IPS DF 6.9 (cell line): ENCODE measurements around the gene SLC38A11.
"Not testable (repeated sequence)": the region's sequence is repeated elsewhere in the genome, so short reads cannot be mapped to it uniquely, and the experiment has no call there.

ENCODE experiments used
- DNase-seq: peaks from one replicate; pipeline ENCODE4 v3.0.0-alpha.2; 2013; ENCODE audit warnings: low read depth, low spot score
- H3K27ac ChIP-seq: one replicate; pipeline ENCODE4 v1.5.1; 2013; ENCODE audit warnings: low read length, control low read depth
- H3K27me3 ChIP-seq: 2 replicates; pipeline ENCODE4 v1.6.1; 2013; ENCODE audit warnings: mild to moderate bottlenecking, low read length; ENCODE audit not compliant: control insufficient read depth, insufficient read depth
- H3K36me3 ChIP-seq: 2 replicates; pipeline ENCODE4 v1.6.1; 2013; ENCODE audit warnings: low read length; ENCODE audit not compliant: control insufficient read depth, insufficient read depth
- H3K4me1 ChIP-seq: 2 replicates; pipeline ENCODE4 v1.6.1; 2013; ENCODE audit warnings: low read length; ENCODE audit not compliant: control insufficient read depth, insufficient read depth
- H3K4me3 ChIP-seq: 2 replicates; pipeline ENCODE4 v1.5.1; 2013; ENCODE audit warnings: mild to moderate bottlenecking, low read length
- H3K9me3 ChIP-seq: 2 replicates; pipeline ENCODE4 v1.6.1; 2013; ENCODE audit warnings: low read length, inconsistent platforms; ENCODE audit not compliant: control insufficient read depth, insufficient read depth
- WGBS: extraction: QIAGEN DNeasy Blood & Tissue Kit; methylation state at CpG from one replicate; pipeline ENCODE4 v1.1.7; 2013; ENCODE audit warnings: mixed read lengths, missing lambda C conversion rate; ENCODE audit not compliant: insufficient read length, insufficient coverage; 5-methylcytosine and 5-hydroxymethylcytosine counted together

Gene SLC38A11

GRCh38 chr2:164879901-164880535, 75.3 kb downstream of the SLC38A11 start:
- H3K4me3 ChIP-seq: no peak overlapping the region
- H3K4me1 ChIP-seq: no peaks in the 10 kb centered on the region
- H3K27me3 ChIP-seq: no peaks in the 10 kb centered on the region
- WGBS: no CpG with 5 or more reads among the region's 2 CpGs
- no peaks in the 10 kb centered on the region for H3K36me3 ChIP-seq
- no peak for DNase-seq
- H3K27ac ChIP-seq: no peak overlapping the region
- no peaks in the 10 kb centered on the region for H3K9me3 ChIP-seq

- Histone ChIP-seq H3K27me3 (no peaks in the 10 kb centered on the region), H3K36me3 (no peaks in the 10 kb centered on the region), H3K9me3 (no peaks in the 10 kb centered on the region), H3K27ac (no peak overlapping the region), H3K4me3 (no peak overlapping the region), H3K4me1 (no peaks in the 10 kb centered on the region)
- DNase-seq: no peak
Observed at GRCh38 chr2:164877927-164878326, 77.4 kb downstream of the SLC38A11 start.

- no peaks in the 10 kb centered on the region for H3K36me3 ChIP-seq
- no peak for DNase-seq
- WGBS: no CpG with 5 or more reads among the region's 4 CpGs
Observed at GRCh38 chr2:164877169-164877568, 78.2 kb downstream of the SLC38A11 start.

GRCh38 chr2:164875334-164876205, 79.8 kb downstream of the SLC38A11 start:
- Histone ChIP-seq H3K4me3 (no peak overlapping the region), H3K9me3 (no peaks in the 10 kb centered on the region), H3K27me3 (no peaks in the 10 kb centered on the region), H3K4me1 (no peaks in the 10 kb centered on the region), H3K36me3 (no peaks in the 10 kb centered on the region), H3K27ac (no peak overlapping the region)
- no peak for DNase-seq
- no CpG with 5 or more reads among the region's 10 CpGs for WGBS

More at GRCh38 chr2:164877169-164877568, 78.2 kb downstream of the SLC38A11 start:
- no peaks in the 10 kb centered on the region for H3K4me1 ChIP-seq
- H3K4me3 ChIP-seq: no peak overlapping the region
- H3K27ac ChIP-seq: no peak overlapping the region
- H3K9me3 ChIP-seq: no peaks in the 10 kb centered on the region
- no peaks in the 10 kb centered on the region for H3K27me3 ChIP-seq

- no peak overlapping the region for H3K27ac ChIP-seq
- 100% methylated on average over 2 of the region's 9 CpGs for WGBS
- no peaks in the 10 kb centered on the region for H3K4me1 ChIP-seq
- H3K36me3 ChIP-seq: no peaks in the 10 kb centered on the region
- no peaks in the 10 kb centered on the region for H3K27me3 ChIP-seq
- no peak overlapping the region for H3K4me3 ChIP-seq
- H3K9me3 ChIP-seq: no peaks in the 10 kb centered on the region
- no peak for DNase-seq
Observed at GRCh38 chr2:164873210-164873908, 82.0 kb downstream of the SLC38A11 start.

GRCh38 chr2:164871404-164871803, 83.9 kb downstream of the SLC38A11 start:
- H3K4me1 ChIP-seq: no peaks in the 10 kb centered on the region
- WGBS: no CpG with 5 or more reads among the region's 2 CpGs
- no peak overlapping the region for H3K4me3 ChIP-seq

GRCh38 chr2:164869420-164869772, 85.9 kb downstream of the SLC38A11 start:
- Histone ChIP-seq H3K36me3 (no peaks in the 10 kb centered on the region), H3K4me1 (no peaks in the 10 kb centered on the region), H3K27ac (no peak overlapping the region), H3K9me3 (no peaks in the 10 kb centered on the region), H3K27me3 (no peaks in the 10 kb centered on the region), H3K4me3 (no peak overlapping the region)
- DNase-seq: no peak

More at GRCh38 chr2:164871404-164871803, 83.9 kb downstream of the SLC38A11 start:
- Histone ChIP-seq H3K9me3 (no peaks in the 10 kb centered on the region), H3K36me3 (no peaks in the 10 kb centered on the region), H3K27ac (no peak overlapping the region), H3K27me3 (no peaks in the 10 kb centered on the region)
- no peak for DNase-seq

- no CpG with 5 or more reads among the region's 5 CpGs for WGBS
- H3K4me1 ChIP-seq: no peaks in the 10 kb centered on the region
- no peak for DNase-seq
- no peak overlapping the region for H3K4me3 ChIP-seq
- no peak overlapping the region for H3K27ac ChIP-seq
- H3K36me3 ChIP-seq: no peaks in the 10 kb centered on the region
- no peaks in the 10 kb centered on the region for H3K27me3 ChIP-seq
- no peaks in the 10 kb centered on the region for H3K9me3 ChIP-seq
Observed at GRCh38 chr2:164868563-164869419, 86.5 kb downstream of the SLC38A11 start.

GRCh38 chr2:164867779-164868397, 87.4 kb downstream of the SLC38A11 start:
- no peaks in the 10 kb centered on the region for H3K9me3 ChIP-seq
- no CpG with 5 or more reads among the region's 3 CpGs for WGBS
- H3K36me3 ChIP-seq: no peaks in the 10 kb centered on the region
- H3K27me3 ChIP-seq: no peaks in the 10 kb centered on the region
- no peak overlapping the region for H3K27ac ChIP-seq
- no peak for DNase-seq
- no peaks in the 10 kb centered on the region for H3K4me1 ChIP-seq
- H3K4me3 ChIP-seq: no peak overlapping the region

- H3K27ac ChIP-seq, H3K9me3 ChIP-seq, DNase-seq, H3K4me3 ChIP-seq, H3K27me3 ChIP-seq, H3K36me3 ChIP-seq, H3K4me1 ChIP-seq: not testable (repeated sequence)
- WGBS: no CpG with 5 or more reads among the region's 1 CpG
Observed at GRCh38 chr2:164866381-164866780, 88.9 kb downstream of the SLC38A11 start.
